Measurements from ENCODE around the gene CORO6.

The CORO6 gene

DNA sequence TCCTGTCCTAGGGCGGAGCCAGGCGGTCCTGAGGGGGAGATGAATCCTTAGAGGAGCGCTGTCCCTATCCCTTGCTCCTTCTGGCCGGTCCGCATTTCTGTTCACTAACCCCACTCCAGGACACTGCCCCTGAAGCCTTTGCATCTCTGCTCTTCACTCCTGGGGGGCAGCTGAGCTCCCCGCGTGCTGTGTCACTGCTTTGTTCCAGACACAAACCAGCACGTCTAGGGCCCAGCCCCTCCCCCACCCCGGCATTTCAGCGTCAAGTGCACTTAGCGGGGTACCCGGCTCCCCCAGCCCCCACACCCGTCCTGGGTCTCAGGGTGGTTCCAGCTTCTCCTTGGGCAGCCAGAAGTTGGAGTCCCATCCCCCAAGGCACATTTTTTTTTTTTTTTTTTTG is 8.9 kb downstream of the CORO6 start:
- Histone ChIP-seq H3K36me3 (ENCODE audit: control insufficient read depth in 2 of 2, insufficient read depth in 2 of 2, low read length in 2 of 2) (peaks cover 0 to 4% of the 10 kb centered on the region in 2 donors), H3K9ac (ENCODE audit: low read length in 2 of 2) (no peak overlapping the region), H3K9me3 (ENCODE audit: control insufficient read depth in 2 of 2, low read length in 2 of 2) (no peaks in the 10 kb centered on the region), H3K27ac (ENCODE audit: low read length) (no peak overlapping the region), H3K4me1 (ENCODE audit: control insufficient read depth, insufficient read depth, low read length) (peaks cover 60% of the 10 kb centered on the region), H3K27me3 (ENCODE audit: control insufficient read depth in 1 of 2, insufficient read depth in 2 of 2, low read length in 2 of 2) (no peaks in the 10 kb centered on the region), H3K4me3 (ENCODE audit: low read length in 2 of 2) (peak overlapping the region; percentile 40 to 69)

DNA sequence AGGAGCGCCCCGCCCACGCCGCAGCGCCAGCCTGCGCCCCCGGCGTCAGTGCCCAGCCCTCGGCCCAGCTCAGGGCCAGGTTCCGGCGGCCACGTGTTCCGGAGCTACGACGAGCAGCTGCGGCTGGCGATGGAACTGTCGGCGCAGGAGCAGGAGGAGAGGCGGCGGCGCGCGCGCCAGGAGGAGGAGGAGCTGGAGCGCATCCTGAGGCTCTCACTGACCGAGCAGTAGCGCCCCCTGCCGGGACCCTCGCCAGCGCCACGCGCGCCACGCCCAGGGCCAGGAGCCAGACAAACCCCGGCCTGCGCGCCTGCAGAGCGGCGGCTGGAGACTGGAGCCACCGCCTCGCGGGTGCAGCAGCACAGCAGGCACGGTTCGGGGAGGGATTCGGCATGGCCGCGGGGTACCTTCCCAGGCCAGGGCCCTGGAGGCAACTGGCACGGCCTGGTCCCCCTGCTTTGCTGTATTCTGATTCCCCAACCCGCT is 9.3 kb downstream of the CORO6 start:
- Histone ChIP-seq H3K27ac (ENCODE audit: low read length) (no peak overlapping the region), H3K36me3 (ENCODE audit: control insufficient read depth in 2 of 2, insufficient read depth in 2 of 2, low read length in 2 of 2) (peaks cover 0 to 4% of the 10 kb centered on the region in 2 donors), H3K4me1 (ENCODE audit: control insufficient read depth, insufficient read depth, low read length) (peaks cover 56% of the 10 kb centered on the region), H3K9ac (ENCODE audit: low read length in 2 of 2) (no peak overlapping the region), H3K27me3 (ENCODE audit: control insufficient read depth in 1 of 2, insufficient read depth in 2 of 2, low read length in 2 of 2) (no peaks in the 10 kb centered on the region), H3K4me3 (ENCODE audit: low read length in 2 of 2) (peak overlapping the region; percentile 40 to 69), H3K9me3 (ENCODE audit: control insufficient read depth in 2 of 2, low read length in 2 of 2) (no peaks in the 10 kb centered on the region)

DNA sequence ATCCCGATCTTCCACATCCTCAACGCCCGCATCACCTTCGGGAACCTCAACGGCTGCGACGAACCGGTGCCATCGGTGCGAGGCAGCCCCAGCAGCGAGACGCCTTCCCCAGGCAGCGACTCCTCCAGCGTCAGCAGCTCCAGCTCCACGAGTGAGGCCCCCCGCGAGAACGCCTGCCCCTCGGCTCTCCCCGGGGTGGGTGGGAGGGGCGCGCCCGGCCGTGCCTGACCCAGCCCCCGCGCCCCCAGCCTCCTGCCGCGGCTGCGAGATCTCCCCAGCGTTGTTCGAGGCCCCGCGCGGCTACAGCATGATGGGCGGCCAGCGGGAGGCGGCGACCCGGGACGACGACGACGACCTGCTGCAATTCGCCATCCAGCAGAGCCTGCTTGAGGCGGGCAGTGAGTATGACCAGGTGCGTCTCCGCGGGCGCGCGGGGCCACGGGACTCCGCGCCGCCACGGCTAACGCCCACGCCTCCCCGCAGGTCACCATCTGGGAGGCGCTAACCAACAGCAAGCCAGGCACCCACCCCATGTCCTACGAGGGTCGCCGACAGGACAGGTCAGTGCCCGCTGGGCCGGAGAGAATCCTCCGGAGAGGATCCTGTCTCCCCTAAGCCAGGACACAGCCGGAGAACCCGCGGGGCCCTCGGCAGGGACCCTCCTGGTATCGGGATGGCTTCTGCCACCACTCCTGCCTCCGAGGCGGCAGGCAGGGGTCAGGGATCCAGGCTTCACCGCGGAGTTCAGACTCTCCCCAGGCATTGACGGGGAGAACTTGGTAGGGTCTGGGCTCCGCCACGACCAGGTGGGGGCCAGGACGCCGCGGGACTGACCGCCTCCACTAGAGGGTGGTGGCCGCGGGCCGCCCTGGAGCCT is 10.1 kb downstream of the CORO6 start:
- no peaks in the 10 kb centered on the region for H3K9me3 ChIP-seq (ENCODE audit: control insufficient read depth in 2 of 2, low read length in 2 of 2)
- no peak overlapping the region for H3K9ac ChIP-seq (ENCODE audit: low read length in 2 of 2)
- no peak overlapping the region for H3K27ac ChIP-seq (ENCODE audit: low read length)
- H3K36me3 ChIP-seq (ENCODE audit: control insufficient read depth in 2 of 2, insufficient read depth in 2 of 2, low read length in 2 of 2) = peaks cover 0 to 4% of the 10 kb centered on the region in 2 donors
- peak overlapping the region in 1 of 2 donors; percentile 69 for H3K4me3 ChIP-seq (ENCODE audit: low read length in 2 of 2)
- H3K4me1 ChIP-seq (ENCODE audit: control insufficient read depth, insufficient read depth, low read length) = peaks cover 48% of the 10 kb centered on the region
- no peaks in the 10 kb centered on the region for H3K27me3 ChIP-seq (ENCODE audit: control insufficient read depth in 1 of 2, insufficient read depth in 2 of 2, low read length in 2 of 2)

DNA sequence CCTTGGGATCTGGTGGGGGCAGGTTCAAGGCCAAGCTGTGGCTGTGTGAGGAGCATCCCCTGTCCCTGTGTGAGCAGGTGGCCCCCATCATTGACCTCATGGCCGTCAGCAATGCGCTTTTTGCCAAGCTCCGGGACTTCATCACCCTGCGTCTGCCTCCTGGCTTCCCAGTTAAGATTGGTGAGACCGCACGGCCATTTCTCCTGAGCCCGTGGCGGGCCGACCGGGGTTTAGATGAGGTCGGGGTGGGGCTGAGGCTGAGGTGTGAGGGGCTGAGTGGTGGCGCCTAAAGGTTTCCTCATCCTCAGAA is 10.7 kb downstream of the CORO6 start:
- Histone ChIP-seq H3K36me3 (ENCODE audit: control insufficient read depth in 2 of 2, insufficient read depth in 2 of 2, low read length in 2 of 2) (peaks cover 0 to 4% of the 10 kb centered on the region in 2 donors), H3K9ac (ENCODE audit: low read length in 2 of 2) (no peak overlapping the region), H3K4me1 (ENCODE audit: control insufficient read depth, insufficient read depth, low read length) (peaks cover 42% of the 10 kb centered on the region), H3K27ac (ENCODE audit: low read length) (no peak overlapping the region), H3K4me3 (ENCODE audit: low read length in 2 of 2) (no peak overlapping the region), H3K27me3 (ENCODE audit: control insufficient read depth in 1 of 2, insufficient read depth in 2 of 2, low read length in 2 of 2) (no peaks in the 10 kb centered on the region), H3K9me3 (ENCODE audit: control insufficient read depth in 2 of 2, low read length in 2 of 2) (no peaks in the 10 kb centered on the region)

DNA sequence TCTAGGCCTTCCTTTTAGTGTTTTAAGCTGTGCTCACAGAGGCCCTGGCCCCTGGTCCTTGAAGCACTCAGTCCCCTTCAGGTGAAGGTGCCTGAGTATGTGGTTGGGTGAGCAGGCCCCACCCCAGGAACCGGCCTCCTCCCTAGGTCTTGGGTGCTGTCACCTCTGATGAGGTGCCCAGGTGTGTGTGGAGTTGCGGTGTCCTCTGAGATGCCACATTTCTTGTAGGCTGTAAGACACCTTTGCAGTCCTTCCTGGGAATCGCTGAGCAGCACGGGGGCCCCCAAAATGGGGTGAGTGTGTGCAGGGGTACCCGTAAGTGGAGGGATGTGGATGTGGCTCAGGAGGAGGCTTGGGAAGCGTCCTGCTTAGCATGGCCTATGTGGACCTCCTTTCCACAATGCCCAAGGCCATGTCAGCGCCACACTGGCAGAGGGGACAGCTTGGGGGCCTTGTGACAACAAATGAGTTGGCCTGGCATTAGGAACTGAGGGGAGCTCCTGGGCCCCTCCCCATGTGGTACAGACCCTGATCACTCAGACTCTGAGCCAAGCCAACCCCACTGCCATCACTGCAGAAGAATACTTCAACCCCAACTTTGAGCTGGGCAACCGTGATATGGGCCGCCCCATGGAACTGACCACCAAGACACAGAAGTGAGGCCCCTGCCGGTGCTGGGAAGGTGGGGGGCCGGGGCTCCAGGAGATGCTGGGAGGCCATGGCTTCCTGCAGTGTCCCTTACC is 11.2 kb downstream of the CORO6 start:
- H3K9me3 ChIP-seq (ENCODE audit: control insufficient read depth in 2 of 2, low read length in 2 of 2) = no peaks in the 10 kb centered on the region
- no peak overlapping the region for H3K4me3 ChIP-seq (ENCODE audit: low read length in 2 of 2)
- no peak overlapping the region for H3K9ac ChIP-seq (ENCODE audit: low read length in 2 of 2)
- peaks cover 37% of the 10 kb centered on the region for H3K4me1 ChIP-seq (ENCODE audit: control insufficient read depth, insufficient read depth, low read length)
- peaks cover 0 to 4% of the 10 kb centered on the region in 2 donors for H3K36me3 ChIP-seq (ENCODE audit: control insufficient read depth in 2 of 2, insufficient read depth in 2 of 2, low read length in 2 of 2)
- H3K27me3 ChIP-seq (ENCODE audit: control insufficient read depth in 1 of 2, insufficient read depth in 2 of 2, low read length in 2 of 2) = no peaks in the 10 kb centered on the region
- H3K27ac ChIP-seq (ENCODE audit: low read length) = no peak overlapping the region

DNA sequence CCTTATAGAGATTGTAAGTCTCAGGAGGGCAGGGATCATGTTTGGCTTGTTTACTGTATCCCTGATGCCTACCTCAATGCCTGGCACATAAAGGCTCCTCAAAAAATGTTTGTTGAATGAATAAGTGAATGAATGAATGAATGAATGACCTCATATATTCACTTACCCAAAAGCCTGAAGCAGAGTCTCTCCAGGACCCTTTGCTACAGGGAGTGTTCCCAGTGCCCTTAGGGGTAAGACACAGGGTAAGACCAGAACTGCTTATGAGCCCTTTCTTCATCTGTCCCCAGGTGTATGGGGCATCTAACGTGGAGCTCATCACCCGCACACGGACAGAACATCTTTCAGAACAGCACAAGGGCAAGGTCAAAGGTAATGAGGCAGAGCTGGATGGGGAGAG is 12.3 kb downstream of the CORO6 start:
- Histone ChIP-seq H3K9ac (ENCODE audit: low read length in 2 of 2) (no peak overlapping the region), H3K36me3 (ENCODE audit: control insufficient read depth in 2 of 2, insufficient read depth in 2 of 2, low read length in 2 of 2) (peaks cover 0 to 4% of the 10 kb centered on the region in 2 donors), H3K4me1 (ENCODE audit: control insufficient read depth, insufficient read depth, low read length) (peaks cover 27% of the 10 kb centered on the region), H3K4me3 (ENCODE audit: low read length in 2 of 2) (no peak overlapping the region), H3K27me3 (ENCODE audit: control insufficient read depth in 1 of 2, insufficient read depth in 2 of 2, low read length in 2 of 2) (no peaks in the 10 kb centered on the region), H3K27ac (ENCODE audit: low read length) (no peak overlapping the region), H3K9me3 (ENCODE audit: control insufficient read depth in 2 of 2, low read length in 2 of 2) (no peaks in the 10 kb centered on the region)

DNA sequence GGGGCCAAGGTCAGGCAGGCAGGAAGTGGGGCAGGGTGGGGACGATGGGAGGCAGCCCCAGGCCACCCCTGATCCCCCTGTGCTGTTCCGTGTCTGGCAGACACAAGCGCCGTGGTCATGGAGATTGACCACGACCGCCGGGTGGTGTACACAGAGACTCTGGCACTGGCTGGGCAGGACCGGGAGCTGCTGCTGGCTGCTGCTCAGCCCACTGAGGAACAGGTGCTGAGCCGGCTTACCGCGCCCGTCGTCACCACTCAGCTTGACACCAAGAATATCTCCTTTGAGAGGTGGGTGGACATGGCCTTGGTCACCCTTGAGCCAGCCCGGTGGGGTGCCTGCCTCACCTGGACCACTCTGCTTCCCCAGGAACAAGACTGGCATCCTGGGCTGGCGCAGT is 13.7 kb downstream of the CORO6 start:
- Histone ChIP-seq H3K4me1 (ENCODE audit: control insufficient read depth, insufficient read depth, low read length) (peaks cover 14% of the 10 kb centered on the region), H3K4me3 (ENCODE audit: low read length in 2 of 2) (no peak overlapping the region), H3K27me3 (ENCODE audit: control insufficient read depth in 1 of 2, insufficient read depth in 2 of 2, low read length in 2 of 2) (no peaks in the 10 kb centered on the region), H3K36me3 (ENCODE audit: control insufficient read depth in 2 of 2, insufficient read depth in 2 of 2, low read length in 2 of 2) (peaks cover 0 to 4% of the 10 kb centered on the region in 2 donors), H3K27ac (ENCODE audit: low read length) (no peak overlapping the region), H3K9ac (ENCODE audit: low read length in 2 of 2) (no peak overlapping the region), H3K9me3 (ENCODE audit: control insufficient read depth in 2 of 2, low read length in 2 of 2) (no peaks in the 10 kb centered on the region)

DNA sequence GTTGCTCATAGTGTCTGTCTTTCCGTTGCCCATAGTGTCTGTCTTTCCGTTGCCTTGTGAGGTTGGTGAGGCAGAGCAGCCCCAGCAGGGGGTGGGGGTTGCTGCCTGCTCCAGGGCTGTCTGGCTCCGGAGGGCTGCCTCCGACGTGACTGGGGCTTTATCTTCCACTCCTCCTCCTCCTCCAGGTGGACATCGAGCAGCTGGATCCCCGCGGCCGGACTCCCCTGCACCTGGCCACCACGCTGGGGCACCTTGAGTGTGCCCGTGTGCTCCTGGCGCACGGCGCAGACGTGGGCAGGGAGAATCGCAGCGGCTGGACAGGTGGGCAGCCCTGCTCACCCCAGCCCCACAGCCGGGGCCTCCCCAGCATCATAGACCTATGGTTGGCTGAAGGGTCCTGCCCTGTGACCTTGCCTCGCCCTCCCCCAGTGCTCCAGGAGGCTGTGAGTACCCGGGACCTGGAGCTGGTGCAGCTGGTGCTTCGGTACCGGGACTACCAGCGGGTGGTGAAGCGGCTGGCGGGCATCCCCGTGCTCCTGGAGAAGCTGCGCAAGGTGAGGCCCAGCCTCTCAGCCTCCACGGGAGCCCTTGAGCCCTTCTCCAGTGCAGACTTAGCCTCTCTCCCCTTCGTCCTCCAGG is 15.0 kb downstream of the CORO6 start:
- peaks cover under 1% of the 10 kb centered on the region for H3K4me1 ChIP-seq (ENCODE audit: control insufficient read depth, insufficient read depth, low read length)
- no peak overlapping the region for H3K27ac ChIP-seq (ENCODE audit: low read length)
- H3K4me3 ChIP-seq (ENCODE audit: low read length in 2 of 2) = no peak overlapping the region
- H3K27me3 ChIP-seq (ENCODE audit: control insufficient read depth in 1 of 2, insufficient read depth in 2 of 2, low read length in 2 of 2) = no peaks in the 10 kb centered on the region
- no peak overlapping the region for H3K9ac ChIP-seq (ENCODE audit: low read length in 2 of 2)
- H3K9me3 ChIP-seq (ENCODE audit: control insufficient read depth in 2 of 2, low read length in 2 of 2) = no peaks in the 10 kb centered on the region
- peaks cover 0 to 4% of the 10 kb centered on the region in 2 donors for H3K36me3 ChIP-seq (ENCODE audit: control insufficient read depth in 2 of 2, insufficient read depth in 2 of 2, low read length in 2 of 2)

DNA sequence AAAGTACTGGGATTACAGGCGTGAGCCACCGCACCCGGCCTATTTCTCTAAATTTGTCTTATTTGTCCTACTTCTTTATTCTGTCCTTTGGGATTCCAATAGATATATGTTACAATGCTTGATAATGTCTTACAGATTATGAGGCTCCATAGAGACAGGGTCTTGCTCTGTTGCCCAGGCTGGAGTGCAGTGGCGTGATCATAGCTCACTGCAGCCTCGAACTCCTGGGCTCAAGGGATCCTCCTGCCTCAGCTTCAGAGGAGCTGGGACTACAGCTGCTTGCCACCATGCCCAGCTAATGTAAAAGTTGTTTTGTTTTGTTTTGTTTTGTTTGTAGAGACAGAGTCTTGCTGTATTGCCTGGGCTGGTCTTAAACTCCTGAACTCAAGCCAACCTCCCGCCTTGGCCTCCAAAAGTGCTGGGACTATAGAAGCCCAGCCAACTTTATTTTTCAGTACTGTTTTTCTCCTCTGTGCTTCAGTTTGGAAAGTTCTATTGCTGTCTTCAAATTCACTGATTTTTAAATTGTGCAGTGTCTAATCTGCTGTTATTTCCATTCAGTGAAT is 19.5 kb downstream of the CORO6 start:
- Histone ChIP-seq H3K4me3 (ENCODE audit: low read length in 2 of 2) (no peak overlapping the region), H3K27ac (ENCODE audit: low read length) (no peak overlapping the region), H3K36me3 (ENCODE audit: control insufficient read depth in 2 of 2, insufficient read depth in 2 of 2, low read length in 2 of 2) (no peaks in the 10 kb centered on the region), H3K27me3 (ENCODE audit: control insufficient read depth in 1 of 2, insufficient read depth in 2 of 2, low read length in 2 of 2) (no peaks in the 10 kb centered on the region), H3K4me1 (ENCODE audit: control insufficient read depth, insufficient read depth, low read length) (no peaks in the 10 kb centered on the region), H3K9ac (ENCODE audit: low read length in 2 of 2) (no peak overlapping the region), H3K9me3 (ENCODE audit: control insufficient read depth in 2 of 2, low read length in 2 of 2) (no peaks in the 10 kb centered on the region)

DNA sequence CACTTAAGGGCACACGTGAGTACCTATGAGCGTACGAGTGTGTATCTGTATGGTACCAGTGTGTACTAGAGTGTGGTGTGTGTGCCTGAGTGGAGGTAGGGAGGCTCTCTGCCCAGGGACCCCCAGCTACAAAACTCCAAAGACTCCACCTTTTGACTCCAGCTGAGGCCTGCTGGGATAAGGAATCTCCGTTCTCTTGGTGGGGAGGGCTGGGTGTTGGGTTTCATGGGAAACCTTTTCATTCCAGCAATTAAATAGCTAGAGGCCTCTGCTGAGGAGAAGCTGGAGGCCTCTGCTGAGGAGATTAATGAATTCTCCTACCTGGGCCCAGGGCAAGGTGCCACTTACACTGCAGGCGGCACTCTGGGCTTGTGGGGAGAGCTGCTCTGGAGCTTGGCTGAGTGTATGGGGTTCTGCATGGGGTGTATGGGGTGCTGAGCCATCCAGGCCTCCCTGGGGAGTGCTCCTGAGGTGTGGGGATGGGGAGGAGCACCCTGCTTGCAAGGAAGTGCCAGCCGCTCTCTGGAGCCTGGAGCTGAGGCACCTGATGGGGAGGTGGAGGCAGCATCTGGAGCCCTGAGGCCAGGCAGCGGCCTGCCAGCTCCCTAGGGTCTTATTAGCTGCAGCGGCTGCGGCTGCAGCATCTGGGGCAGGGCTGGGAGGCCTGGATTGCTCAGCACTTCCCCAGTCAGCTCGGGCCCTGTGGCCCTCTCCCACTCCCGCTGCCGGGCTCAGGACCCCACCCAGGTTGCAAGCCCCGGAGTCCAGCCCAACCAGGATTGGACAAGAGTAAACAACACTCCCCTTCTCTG is 25.1 kb downstream of the CORO6 start:
- Histone ChIP-seq H3K9ac (ENCODE audit: low read length in 2 of 2) (no peak overlapping the region), H3K27me3 (ENCODE audit: control insufficient read depth in 1 of 2, insufficient read depth in 2 of 2, low read length in 2 of 2) (peaks cover 0 to 3% of the 10 kb centered on the region in 2 donors), H3K4me3 (ENCODE audit: low read length in 2 of 2) (peak overlapping the region in 1 of 2 donors; percentile 3), H3K36me3 (ENCODE audit: control insufficient read depth in 2 of 2, insufficient read depth in 2 of 2, low read length in 2 of 2) (no peaks in the 10 kb centered on the region), H3K27ac (ENCODE audit: low read length) (no peak overlapping the region), H3K4me1 (ENCODE audit: control insufficient read depth, insufficient read depth, low read length) (peaks cover 23% of the 10 kb centered on the region), H3K9me3 (ENCODE audit: control insufficient read depth in 2 of 2, low read length in 2 of 2) (no peaks in the 10 kb centered on the region)

All from stomach smooth muscle (tissue), 2 donors.